OCI-LY7 (cell line): ENCODE results near the gene USP31.
"Not testable (repeated sequence)": the region's sequence is repeated elsewhere in the genome, so short reads cannot be mapped to it uniquely, and the experiment has no call there.

ENCODE experiments used
- EZH2phosphoT487 ChIP-seq: fragments of 200-600 bp; sonication (generic); IDR thresholded peaks from 2 replicates; pipeline ENCODE4 v1.6.1; 2018; ENCODE audit warnings: low read depth, borderline replicate concordance, mild to moderate bottlenecking, mixed run types, antibody characterized with exemption, low read length, moderate library complexity, mixed read lengths
- TF ChIP-seq, protein P1 (sequence below): fragments of 200-600 bp; sonication (generic); conservative IDR thresholded peaks from 2 replicates; pipeline ENCODE4 v1.5.1; 2014; ENCODE audit warnings: mild to moderate bottlenecking, antibody characterized with exemption, low read length, moderate library complexity, mixed read lengths

DNA sequence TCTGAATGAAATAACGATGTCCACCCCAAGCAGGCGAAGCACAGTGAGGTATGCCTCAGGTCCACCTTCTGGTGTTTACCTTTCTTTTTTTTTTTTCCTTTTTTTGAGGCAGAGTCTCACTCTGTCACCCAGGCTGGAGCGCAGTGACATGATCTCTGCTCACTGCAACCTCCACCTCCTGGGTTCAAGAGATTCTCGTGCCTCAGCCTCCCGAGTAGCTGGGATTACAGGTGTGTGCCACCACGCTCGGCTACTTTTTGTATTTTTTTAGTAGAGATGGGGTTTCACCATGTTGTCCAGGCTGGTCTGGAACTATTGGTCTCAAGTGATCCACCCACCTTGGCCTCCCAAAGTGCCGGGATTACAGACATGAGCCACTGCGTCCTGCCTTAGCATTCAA lies 4.9 kb downstream of the USP31 start:
- TF ChIP-seq, protein P1, sequence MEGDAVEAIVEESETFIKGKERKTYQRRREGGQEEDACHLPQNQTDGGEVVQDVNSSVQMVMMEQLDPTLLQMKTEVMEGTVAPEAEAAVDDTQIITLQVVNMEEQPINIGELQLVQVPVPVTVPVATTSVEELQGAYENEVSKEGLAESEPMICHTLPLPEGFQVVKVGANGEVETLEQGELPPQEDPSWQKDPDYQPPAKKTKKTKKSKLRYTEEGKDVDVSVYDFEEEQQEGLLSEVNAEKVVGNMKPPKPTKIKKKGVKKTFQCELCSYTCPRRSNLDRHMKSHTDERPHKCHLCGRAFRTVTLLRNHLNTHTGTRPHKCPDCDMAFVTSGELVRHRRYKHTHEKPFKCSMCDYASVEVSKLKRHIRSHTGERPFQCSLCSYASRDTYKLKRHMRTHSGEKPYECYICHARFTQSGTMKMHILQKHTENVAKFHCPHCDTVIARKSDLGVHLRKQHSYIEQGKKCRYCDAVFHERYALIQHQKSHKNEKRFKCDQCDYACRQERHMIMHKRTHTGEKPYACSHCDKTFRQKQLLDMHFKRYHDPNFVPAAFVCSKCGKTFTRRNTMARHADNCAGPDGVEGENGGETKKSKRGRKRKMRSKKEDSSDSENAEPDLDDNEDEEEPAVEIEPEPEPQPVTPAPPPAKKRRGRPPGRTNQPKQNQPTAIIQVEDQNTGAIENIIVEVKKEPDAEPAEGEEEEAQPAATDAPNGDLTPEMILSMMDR: not testable (repeated sequence)
- not testable (repeated sequence) for TF ChIP-seq EZH2phosphoT487
